ENCODE measurements around the gene PLK2.

- TF ChIP-seq, protein P1, sequence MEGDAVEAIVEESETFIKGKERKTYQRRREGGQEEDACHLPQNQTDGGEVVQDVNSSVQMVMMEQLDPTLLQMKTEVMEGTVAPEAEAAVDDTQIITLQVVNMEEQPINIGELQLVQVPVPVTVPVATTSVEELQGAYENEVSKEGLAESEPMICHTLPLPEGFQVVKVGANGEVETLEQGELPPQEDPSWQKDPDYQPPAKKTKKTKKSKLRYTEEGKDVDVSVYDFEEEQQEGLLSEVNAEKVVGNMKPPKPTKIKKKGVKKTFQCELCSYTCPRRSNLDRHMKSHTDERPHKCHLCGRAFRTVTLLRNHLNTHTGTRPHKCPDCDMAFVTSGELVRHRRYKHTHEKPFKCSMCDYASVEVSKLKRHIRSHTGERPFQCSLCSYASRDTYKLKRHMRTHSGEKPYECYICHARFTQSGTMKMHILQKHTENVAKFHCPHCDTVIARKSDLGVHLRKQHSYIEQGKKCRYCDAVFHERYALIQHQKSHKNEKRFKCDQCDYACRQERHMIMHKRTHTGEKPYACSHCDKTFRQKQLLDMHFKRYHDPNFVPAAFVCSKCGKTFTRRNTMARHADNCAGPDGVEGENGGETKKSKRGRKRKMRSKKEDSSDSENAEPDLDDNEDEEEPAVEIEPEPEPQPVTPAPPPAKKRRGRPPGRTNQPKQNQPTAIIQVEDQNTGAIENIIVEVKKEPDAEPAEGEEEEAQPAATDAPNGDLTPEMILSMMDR (tag by site-specific recombination; IDR thresholded peaks at IDR 0.05) = no peak
- TF ChIP-seq ZNF76 (tag by site-specific recombination; IDR thresholded peaks at IDR 0.05; ENCODE audit: borderline replicate concordance, low read depth) = no peak
- no peak for TF ChIP-seq BCL6B (tag by site-specific recombination; IDR thresholded peaks at IDR 0.05)
- TF ChIP-seq ZNF121 (tag by site-specific recombination; IDR thresholded peaks at IDR 0.05) = no peak
- no peak for TF ChIP-seq ZBTB1 (tag by site-specific recombination; IDR thresholded peaks at IDR 0.05)
- no peak for TF ChIP-seq ZBTB17 (tag by site-specific recombination; IDR thresholded peaks at IDR 0.05)
- TF ChIP-seq SP7 (tag by site-specific recombination; IDR thresholded peaks at IDR 0.05) = no peak
- TF ChIP-seq, protein P2, sequence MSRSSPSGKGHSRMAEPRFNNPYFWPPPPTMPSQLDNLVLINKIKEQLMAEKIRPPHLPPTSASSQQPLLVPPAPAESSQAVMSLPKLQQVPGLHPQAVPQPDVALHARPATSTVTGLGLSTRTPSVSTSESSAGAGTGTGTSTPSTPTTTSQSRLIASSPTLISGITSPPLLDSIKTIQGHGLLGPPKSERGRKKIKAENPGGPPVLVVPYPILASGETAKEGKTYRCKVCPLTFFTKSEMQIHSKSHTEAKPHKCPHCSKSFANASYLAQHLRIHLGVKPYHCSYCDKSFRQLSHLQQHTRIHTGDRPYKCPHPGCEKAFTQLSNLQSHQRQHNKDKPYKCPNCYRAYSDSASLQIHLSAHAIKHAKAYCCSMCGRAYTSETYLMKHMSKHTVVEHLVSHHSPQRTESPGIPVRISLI (tag by site-specific recombination; IDR thresholded peaks at IDR 0.05) = no peak
- no peak for TF ChIP-seq ZNF510 (tag by site-specific recombination; IDR thresholded peaks at IDR 0.05; ENCODE audit: insufficient replicate concordance)
- TF ChIP-seq SCRT2 (tag by site-specific recombination; IDR thresholded peaks at IDR 0.05) = no peak
- no peak for TF ChIP-seq ZNF350 (tag by site-specific recombination; IDR thresholded peaks at IDR 0.05)
Observed at GRCh38 chr5:58491216-58491892, 31.5 kb upstream of the PLK2 start, which contains the start of gene GAPT.

All from HEK293 (cell line).